HCT116 (cell line): ENCODE measurements around the gene CHCHD10. TPM values are rescaled to one million over a fixed set of nuclear protein-coding genes. Genes with fewer than 3 reads are reported as not detected.

Experiments
- ATAC-seq: fragments of 200-7000 bp; cut with Tn5 transposase; 2 replicates; pipeline ENCODE4 v1.9.1; 2020; ENCODE audit warnings: mild to moderate bottlenecking, moderate library complexity
- BruUV-seq: library from RNA; stranded (reverse); fragments of 400-500 nt; replicated peaks from 2 replicates; lab custom pipeline; 2021; lab: Mats Ljungman, UMichigan
- CTCF ChIA-PET: fragments of 300-600 bp; sonication (Branson Sonifier 250); formaldehyde crosslinking; loops from one replicate; lab custom pipeline; 2021; ENCODE audit warnings: antibody characterized with exemption; lab: Charles Lee
- POLR2A ChIA-PET: fragments of 300-600, 350-600 bp; sonication (Branson Sonifier 250); formaldehyde crosslinking; loops from one replicate; lab custom pipeline; 2021; ENCODE audit warnings: antibody characterized with exemption; lab: Charles Lee
- RAD21 ChIA-PET, 2 experiments: fragments of 300-600 bp; sonication (Branson Sonifier 250); formaldehyde crosslinking; loops; one replicate each; lab custom pipeline; 2023; ENCODE audit warnings: low total read pairs in 2 of 2; ENCODE audit not compliant: uncharacterized antibody in 2 of 2, unreplicated experiment in 2 of 2, low non-redundant PET in 1 of 2; lab: Charles Lee
- DNase-seq: peaks from one replicate; pipeline ENCODE4 v3.0.0-alpha.2; 2010; ENCODE audit warnings: low read depth, low spot score
- H2AFZ ChIP-seq: fragments of 200-600 bp; shearing (Covaris generic), sonication (generic); 2 replicates; pipeline ENCODE4 v1.6.1; 2017; ENCODE audit warnings: low read depth, mixed run types, mixed read lengths, antibody characterized with exemption, low read length; ENCODE audit not compliant: poor library complexity, severe bottlenecking
- H3K27ac ChIP-seq: 2 replicates; pipeline ENCODE4 v1.5.1; 2012; ENCODE audit warnings: low read depth, low read length
- H3K27me3 ChIP-seq: fragments of 200-600 bp; sonication (generic); 2 replicates; pipeline ENCODE4 v1.6.1; 2016; ENCODE audit warnings: mixed run types, low read length, mixed read lengths; ENCODE audit not compliant: insufficient read depth
- H3K36me3 ChIP-seq, 2 experiments: fragments of 200-500 bp in 1 of 2; fragments of 200-600 bp in 1 of 2; sonication (Bioruptor generic) in 1 of 2; sonication (generic) in 1 of 2; 2 replicates each; pipeline versions ENCODE4 v1.5.1 to v1.6.1; 2014 to 2016; ENCODE audit warnings: low read length in 2 of 2, inconsistent platforms in 1 of 2, mixed read lengths in 1 of 2, mixed run types in 1 of 2; ENCODE audit not compliant: insufficient read depth in 2 of 2, control insufficient read depth in 1 of 2
- H3K4me1 ChIP-seq, 2 experiments: fragments of 200-600 bp in 1 of 2; sonication (generic) in 1 of 2; 2 replicates each; pipeline versions ENCODE4 v1.5.1 to v1.6.1; 2012 to 2017; ENCODE audit warnings: low read length in 2 of 2, inconsistent platforms in 1 of 2, mild to moderate bottlenecking in 1 of 2, mixed read lengths in 1 of 2, mixed run types in 1 of 2, moderate library complexity in 1 of 2; ENCODE audit not compliant: insufficient read depth in 2 of 2, control insufficient read depth in 1 of 2
- H3K4me2 ChIP-seq: fragments of 200-600 bp; sonication (generic); 2 replicates; pipeline ENCODE4 v1.6.1; 2017; ENCODE audit warnings: mixed run types, low read length, mixed read lengths
- H3K4me3 ChIP-seq, 2 experiments: fragments of 200-600 bp in 1 of 2; sonication (generic) in 1 of 2; replicated peaks in 1 of 2; 2 replicates each; pipeline ENCODE4 v1.5.1; 2011 to 2016; ENCODE audit warnings: low read length in 2 of 2, control low read depth in 1 of 2, low read depth in 1 of 2, mild to moderate bottlenecking in 1 of 2, mixed read lengths in 1 of 2, mixed run types in 1 of 2
- H3K79me2 ChIP-seq: fragments of 200-600 bp; sonication (generic); 2 replicates; pipeline ENCODE4 v1.6.1; 2017; ENCODE audit warnings: mild to moderate bottlenecking, mixed run types, low read length, moderate library complexity, mixed read lengths; ENCODE audit not compliant: insufficient read depth
- H3K9ac ChIP-seq: fragments of 200-600 bp; sonication (generic); 2 replicates; pipeline ENCODE4 v1.6.1; 2016; ENCODE audit warnings: low read length, mixed read lengths
- H3K9me2 ChIP-seq: fragments of 200-600 bp; sonication (generic), shearing (Covaris generic); 2 replicates; pipeline ENCODE4 v1.6.1; 2017; ENCODE audit warnings: mixed run types, mild to moderate bottlenecking, moderate library complexity; ENCODE audit not compliant: insufficient read depth
- H3K9me3 ChIP-seq, 2 experiments: fragments of 200-500 bp in 1 of 2; fragments of 200-600 bp in 1 of 2; sonication (Bioruptor generic) in 1 of 2; sonication (generic) in 1 of 2; 2 replicates each; pipeline ENCODE4 v1.6.1; 2014 to 2017; ENCODE audit warnings: low read length in 2 of 2, mixed read lengths in 2 of 2, inconsistent platforms in 1 of 2, low read depth in 1 of 2, mild to moderate bottlenecking in 1 of 2, mixed run types in 1 of 2, moderate library complexity in 1 of 2; ENCODE audit not compliant: control insufficient read depth in 1 of 2, insufficient read depth in 1 of 2
- H4K20me1 ChIP-seq: fragments of 200-600 bp; sonication (generic), shearing (Covaris generic); 2 replicates; pipeline ENCODE4 v1.6.1; 2017; ENCODE audit warnings: mixed run types, mild to moderate bottlenecking, moderate library complexity; ENCODE audit not compliant: insufficient read depth
- CBX3 ChIP-seq: IDR thresholded peaks from 2 replicates; pipeline ENCODE4 v1.6.1; 2012; ENCODE audit warnings: low read depth
- CTCF ChIP-seq, 3 experiments: fragments of 200-600 bp in 1 of 3; sonication (generic) in 1 of 3; IDR thresholded peaks in 2 of 3; conservative IDR thresholded peaks in 1 of 3; 2 replicates each; pipeline ENCODE4 v1.5.1; 2012 to 2017; ENCODE audit warnings: low read depth in 2 of 3, low read length in 2 of 3, antibody characterized with exemption in 1 of 3, borderline replicate concordance in 1 of 3, control low read depth in 1 of 3, mild to moderate bottlenecking in 1 of 3, mixed read lengths in 1 of 3, mixed run types in 1 of 3, moderate library complexity in 1 of 3; ENCODE audit not compliant: insufficient read depth in 1 of 3
- EGR1 ChIP-seq: IDR thresholded peaks from 2 replicates; pipeline ENCODE4 v1.6.1; 2012; ENCODE audit warnings: low read depth
- ELF1 ChIP-seq: IDR thresholded peaks from 2 replicates; pipeline ENCODE4 v1.6.1; 2012; ENCODE audit warnings: low read depth, borderline replicate concordance
- EZH2 ChIP-seq: fragments of 200-600 bp; sonication (generic); IDR thresholded peaks from 2 replicates; pipeline ENCODE4 v1.6.1; 2017; ENCODE audit warnings: antibody characterized with exemption, mixed run types
- EZH2phosphoT487 ChIP-seq: fragments of 200-600 bp; IDR thresholded peaks from 2 replicates; pipeline ENCODE4 v1.6.1; 2018; ENCODE audit warnings: antibody characterized with exemption, borderline replicate concordance
- POLR2A ChIP-seq: IDR thresholded peaks from 2 replicates; pipeline ENCODE4 v1.7.0; 2011; ENCODE audit warnings: borderline replicate concordance; ENCODE audit not compliant: insufficient read depth, insufficient read length; ENCODE audit errors: extremely low read depth
- POLR2AphosphoS5 ChIP-seq: IDR thresholded peaks from 2 replicates; pipeline ENCODE4 v1.6.1; 2011; ENCODE audit warnings: mild to moderate bottlenecking, low read depth, low read length, moderate library complexity
- REST ChIP-seq: IDR thresholded peaks from 2 replicates; pipeline ENCODE4 v1.6.1; 2012; ENCODE audit warnings: low read depth
- SP1 ChIP-seq: IDR thresholded peaks from 2 replicates; pipeline ENCODE4 v1.6.1; 2012; ENCODE audit warnings: low read depth
- SRF ChIP-seq: IDR thresholded peaks from 2 replicates; pipeline ENCODE4 v1.6.1; 2012; ENCODE audit warnings: low read depth
- TCF7L2 ChIP-seq: IDR thresholded peaks from 2 replicates; pipeline ENCODE4 v1.7.0; 2011; ENCODE audit warnings: borderline replicate concordance, inconsistent platforms; ENCODE audit not compliant: insufficient read depth, insufficient read length; ENCODE audit errors: extremely low read depth
- YY1 ChIP-seq: IDR thresholded peaks from 2 replicates; pipeline ENCODE4 v1.6.1; 2011; ENCODE audit warnings: low read length, low read depth, moderate library complexity, mild to moderate bottlenecking; ENCODE audit not compliant: insufficient replicate concordance; ENCODE audit errors: extremely low read depth
- ZBTB33 ChIP-seq: IDR thresholded peaks from 2 replicates; pipeline ENCODE4 v1.6.1; 2011; ENCODE audit warnings: mild to moderate bottlenecking, low read length, moderate library complexity; ENCODE audit not compliant: insufficient replicate concordance; ENCODE audit errors: extremely low read depth
- ZFX ChIP-seq: fragments of 450-650 bp; IDR thresholded peaks from 2 replicates; pipeline ENCODE4 v1.6.1; 2017
- intact Hi-C: fragments of 100-400 bp; cut with micrococcal nuclease; formaldehyde crosslinking; loops from 2 replicates; pipeline ENCODE4 v1.10.0; 2022
- total RNA-seq: library from RNA; stranded (reverse); gene quantifications from one replicate; pipeline ENCODE4 v1.2.1, GENCODE V29; 2021; ENCODE audit not compliant: unreplicated experiment

Gene CHCHD10
- total RNA-seq, 1 experiment from 2014 or later: 279 TPM

- TF ChIP-seq EZH2phosphoT487 (no peak), SRF (no peak), YY1 (no peak), POLR2AphosphoS5 (no peak), SP1 (no peak), TCF7L2 (no peak), ZFX (no peak), CTCF (IDR thresholded peaks at IDR 0.05 in 2 of 3, conservative IDR thresholded peaks at IDR 0.05 in 1 of 3; ENCODE audit: borderline replicate concordance in 1 of 3, insufficient read depth in 1 of 3, low read depth in 2 of 3, low read length in 2 of 3) (no peak), EGR1 (no peak), CBX3 (no peak), ELF1 (no peak), POLR2A (no peak)
- TF ChIP-seq, all 23 proteins: peak for 0
Observed at GRCh38 chr22:23784215-23784732, 16.5 kb upstream of the CHCHD10 start (continued).

GRCh38 chr22:23783265-23784150 is 15.7 kb upstream of the CHCHD10 start:
- ChIA-PET POLR2A (no interaction called here), RAD21 (no interaction called here), CTCF (no interaction called here)
- ATAC-seq (no peak), DNase-seq (no peak)
- no peaks in the 10 kb centered on the region for H3K9me2 ChIP-seq
- peaks cover 12% of the 10 kb centered on the region for H3K79me2 ChIP-seq
- intact Hi-C loops: no loop called here
- H3K4me2 ChIP-seq: no peak overlapping the region
- H3K4me1 ChIP-seq: peaks cover 21 to 40% of the 10 kb centered on the region in 2 experiments
- no TSS peak for BruUV-seq
- H3K9ac ChIP-seq: no peak overlapping the region
- no peak overlapping the region for H3K4me3 ChIP-seq
- no peaks in the 10 kb centered on the region for H3K9me3 ChIP-seq
- H3K36me3 ChIP-seq: no peaks in the 10 kb centered on the region
- no peaks in the 10 kb centered on the region for H3K27me3 ChIP-seq
- peaks cover 8% of the 10 kb centered on the region; the same call in 1 of the 2 replicates for H4K20me1 ChIP-seq
- H3K27ac ChIP-seq: no peak overlapping the region
- no peak overlapping the region for H2AFZ ChIP-seq
- TF ChIP-seq REST: no peak
- TF ChIP-seq SP1: no peak
- TF ChIP-seq ZBTB33: no peak
- no peak for TF ChIP-seq EGR1
- no peak for TF ChIP-seq TCF7L2
- TF ChIP-seq EZH2: no peak
